ENCODE data around the gene SHISA9. TPM values are rescaled to one million over a fixed set of nuclear protein-coding genes. Genes with fewer than 3 reads are reported as not detected.

SHISA9 gene
- total RNA-seq, 4 donors from 2014 or later: 0.30 to 3.1 (median 0.66) TPM

DNA sequence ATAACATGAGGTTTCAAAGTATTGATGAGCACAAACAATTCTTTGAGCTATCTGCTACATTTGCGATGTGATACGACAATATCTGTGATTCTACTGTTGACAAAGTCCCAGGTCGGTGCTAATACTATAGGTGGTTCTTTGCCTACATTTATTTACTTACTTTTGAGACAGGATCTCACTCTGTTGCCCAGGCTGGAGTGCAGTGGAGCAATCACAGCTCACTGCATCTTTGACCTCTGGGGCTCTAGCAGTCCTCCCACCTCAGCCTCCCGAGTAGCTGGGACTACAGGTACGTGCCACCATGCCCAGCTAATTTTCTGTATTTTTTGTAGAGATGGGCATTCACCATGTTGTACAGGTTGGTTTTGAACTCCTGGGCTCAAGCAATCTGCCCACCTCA is 343.4 kb downstream of the SHISA9 start:
- H3K4me3 ChIP-seq (ENCODE audit: low read depth, poor library complexity, severe bottlenecking): no peak overlapping the region
- no peak for DNase-seq (ENCODE audit: low spot score in 2 of 2)
- WGBS, 2 donors: 93 to 94% methylated on average over 5 of the region's 5 CpGs
- intact Hi-C loops (cut with DNase I; ENCODE audit: low total_unique reads): no loop called here
- TF ChIP-seq, protein P1, sequence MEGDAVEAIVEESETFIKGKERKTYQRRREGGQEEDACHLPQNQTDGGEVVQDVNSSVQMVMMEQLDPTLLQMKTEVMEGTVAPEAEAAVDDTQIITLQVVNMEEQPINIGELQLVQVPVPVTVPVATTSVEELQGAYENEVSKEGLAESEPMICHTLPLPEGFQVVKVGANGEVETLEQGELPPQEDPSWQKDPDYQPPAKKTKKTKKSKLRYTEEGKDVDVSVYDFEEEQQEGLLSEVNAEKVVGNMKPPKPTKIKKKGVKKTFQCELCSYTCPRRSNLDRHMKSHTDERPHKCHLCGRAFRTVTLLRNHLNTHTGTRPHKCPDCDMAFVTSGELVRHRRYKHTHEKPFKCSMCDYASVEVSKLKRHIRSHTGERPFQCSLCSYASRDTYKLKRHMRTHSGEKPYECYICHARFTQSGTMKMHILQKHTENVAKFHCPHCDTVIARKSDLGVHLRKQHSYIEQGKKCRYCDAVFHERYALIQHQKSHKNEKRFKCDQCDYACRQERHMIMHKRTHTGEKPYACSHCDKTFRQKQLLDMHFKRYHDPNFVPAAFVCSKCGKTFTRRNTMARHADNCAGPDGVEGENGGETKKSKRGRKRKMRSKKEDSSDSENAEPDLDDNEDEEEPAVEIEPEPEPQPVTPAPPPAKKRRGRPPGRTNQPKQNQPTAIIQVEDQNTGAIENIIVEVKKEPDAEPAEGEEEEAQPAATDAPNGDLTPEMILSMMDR (IDR thresholded peaks at IDR 0.05): no peak
- no peak for TF ChIP-seq POLR2A (IDR thresholded peaks at IDR 0.05)

DNA sequence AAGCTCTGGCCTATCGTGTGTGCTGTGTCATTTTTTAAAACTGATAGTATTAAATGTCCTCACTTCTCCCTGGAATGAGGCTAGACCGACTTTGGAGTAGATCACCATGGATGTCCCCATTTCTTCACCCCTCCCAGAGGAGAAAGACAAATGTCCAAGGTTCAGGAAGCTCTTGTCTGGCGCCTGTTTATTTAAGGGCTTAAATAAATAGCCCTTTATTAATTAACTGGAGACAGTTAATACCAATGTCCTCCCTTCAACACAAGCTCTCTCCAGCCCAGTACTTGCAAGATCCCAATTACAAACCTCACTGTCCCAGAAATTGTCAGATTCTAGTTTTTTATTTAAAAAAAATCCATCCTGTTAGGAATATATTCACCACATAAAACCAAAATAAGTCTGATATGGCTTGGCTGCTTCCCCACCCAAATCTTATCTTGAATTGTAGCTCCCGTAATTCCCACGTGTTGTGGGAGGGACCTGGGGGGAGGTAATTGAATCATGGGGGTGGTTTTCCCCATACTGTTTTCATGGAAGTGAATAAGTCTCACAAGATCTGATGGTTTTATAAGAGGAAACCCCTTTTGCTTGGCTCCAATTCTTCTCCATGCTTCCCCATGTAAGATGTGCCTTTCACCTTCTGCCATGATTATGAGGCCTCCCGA is 344.4 kb downstream of the SHISA9 start:
- TF ChIP-seq, protein P1 (IDR thresholded peaks at IDR 0.05): peak in 1 of 3 donors; percentile 34
- no peak for TF ChIP-seq POLR2A (IDR thresholded peaks at IDR 0.05)
- 77 to 79% methylated on average over 6 of the region's 6 CpGs for WGBS, 2 donors
- DNase-seq (ENCODE audit: low spot score in 2 of 2): no peak
- intact Hi-C loops (cut with DNase I; ENCODE audit: low total_unique reads): no loop called here
- no peak overlapping the region for H3K4me3 ChIP-seq (ENCODE audit: low read depth, poor library complexity, severe bottlenecking)

DNA sequence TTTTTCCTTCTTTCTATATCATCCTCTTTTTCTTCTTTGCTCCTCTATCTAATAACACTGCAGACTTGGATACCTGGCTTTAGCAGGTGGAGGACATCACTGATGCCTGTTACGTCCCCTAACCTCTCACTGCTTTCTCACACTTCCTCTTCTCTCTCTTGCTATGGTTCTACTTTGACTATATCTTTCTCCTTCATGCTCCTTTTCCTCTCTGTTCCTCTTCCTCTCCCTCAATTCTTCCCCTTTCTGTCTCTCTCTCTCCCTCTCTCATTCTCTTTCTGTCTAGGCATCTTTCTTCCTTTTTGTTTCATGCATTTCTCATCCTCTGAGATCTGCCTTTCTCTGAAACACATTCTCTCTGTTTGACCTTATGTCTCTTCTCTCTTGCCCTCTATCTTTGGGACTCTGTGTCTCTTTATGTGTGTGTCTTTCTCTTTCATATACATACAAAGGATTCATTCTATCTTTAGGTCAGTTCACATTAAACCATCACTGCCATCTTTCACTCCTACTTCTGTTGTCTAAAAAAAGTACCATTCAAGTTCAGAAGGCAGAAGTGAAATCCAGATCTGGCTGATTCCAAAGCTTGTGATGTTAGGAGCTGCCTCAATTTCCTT is 353.7 kb downstream of the SHISA9 start:
- intact Hi-C loops (cut with DNase I; ENCODE audit: low total_unique reads): no loop called here
- whole genome bisulfite sequencing, 2 donors: 68 to 72% methylated on average over 1 of the region's 1 CpG
- DNase-seq (ENCODE audit: low spot score in 2 of 2): no peak
- no peak for TF ChIP-seq POLR2A (IDR thresholded peaks at IDR 0.05)
- TF ChIP-seq, protein P1 (IDR thresholded peaks at IDR 0.05): no peak
- no peak overlapping the region for H3K4me3 ChIP-seq (ENCODE audit: low read depth, poor library complexity, severe bottlenecking)

DNA sequence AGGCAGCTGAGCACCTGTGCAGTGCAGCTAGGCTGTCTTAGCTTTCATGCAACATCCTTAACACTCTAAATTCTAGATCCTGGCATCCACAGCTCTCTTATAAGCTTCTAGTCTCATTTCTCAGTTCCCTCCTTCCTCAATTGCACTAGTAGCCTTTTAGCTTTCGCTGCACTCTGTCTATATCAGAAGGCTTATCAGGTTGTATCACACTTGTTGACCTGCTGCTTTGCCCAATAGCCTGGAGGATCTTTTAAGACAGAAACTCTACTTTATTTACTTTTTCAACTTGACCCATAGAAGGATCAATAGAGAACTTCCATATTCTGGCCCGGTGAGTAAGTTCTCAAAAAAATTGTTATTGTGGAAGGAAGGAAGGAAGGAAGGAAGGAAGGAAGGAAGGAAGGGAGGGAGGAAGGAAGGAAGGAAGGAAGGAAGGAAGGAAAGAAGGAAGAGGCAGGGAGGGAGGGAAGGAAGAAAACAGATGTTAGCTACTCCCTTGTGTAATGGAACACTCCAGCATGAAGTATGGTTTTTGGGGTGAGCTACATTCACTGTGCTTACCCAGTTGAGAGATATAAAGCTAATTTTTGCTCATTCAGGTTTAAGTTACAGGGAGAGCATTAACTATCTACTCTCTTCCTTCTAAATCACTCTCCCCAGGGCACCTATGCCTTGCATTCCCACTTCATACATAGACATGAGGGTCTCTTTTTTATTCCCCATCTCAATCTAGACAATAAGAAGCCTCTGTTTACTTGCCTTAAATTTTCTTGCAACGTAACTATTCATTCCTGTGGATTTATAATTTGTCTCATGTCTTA is 361.1 kb downstream of the SHISA9 start:
- no peak for DNase-seq (ENCODE audit: low spot score in 2 of 2)
- intact Hi-C loops (cut with DNase I; ENCODE audit: low total_unique reads): no loop called here
- 81 to 84% methylated on average over 3 of the region's 3 CpGs for WGBS, 2 donors
- H3K4me3 ChIP-seq (ENCODE audit: low read depth, poor library complexity, severe bottlenecking): no peak overlapping the region
- no peak for TF ChIP-seq POLR2A (IDR thresholded peaks at IDR 0.05)
- TF ChIP-seq, protein P1 (IDR thresholded peaks at IDR 0.05): no peak

DNA sequence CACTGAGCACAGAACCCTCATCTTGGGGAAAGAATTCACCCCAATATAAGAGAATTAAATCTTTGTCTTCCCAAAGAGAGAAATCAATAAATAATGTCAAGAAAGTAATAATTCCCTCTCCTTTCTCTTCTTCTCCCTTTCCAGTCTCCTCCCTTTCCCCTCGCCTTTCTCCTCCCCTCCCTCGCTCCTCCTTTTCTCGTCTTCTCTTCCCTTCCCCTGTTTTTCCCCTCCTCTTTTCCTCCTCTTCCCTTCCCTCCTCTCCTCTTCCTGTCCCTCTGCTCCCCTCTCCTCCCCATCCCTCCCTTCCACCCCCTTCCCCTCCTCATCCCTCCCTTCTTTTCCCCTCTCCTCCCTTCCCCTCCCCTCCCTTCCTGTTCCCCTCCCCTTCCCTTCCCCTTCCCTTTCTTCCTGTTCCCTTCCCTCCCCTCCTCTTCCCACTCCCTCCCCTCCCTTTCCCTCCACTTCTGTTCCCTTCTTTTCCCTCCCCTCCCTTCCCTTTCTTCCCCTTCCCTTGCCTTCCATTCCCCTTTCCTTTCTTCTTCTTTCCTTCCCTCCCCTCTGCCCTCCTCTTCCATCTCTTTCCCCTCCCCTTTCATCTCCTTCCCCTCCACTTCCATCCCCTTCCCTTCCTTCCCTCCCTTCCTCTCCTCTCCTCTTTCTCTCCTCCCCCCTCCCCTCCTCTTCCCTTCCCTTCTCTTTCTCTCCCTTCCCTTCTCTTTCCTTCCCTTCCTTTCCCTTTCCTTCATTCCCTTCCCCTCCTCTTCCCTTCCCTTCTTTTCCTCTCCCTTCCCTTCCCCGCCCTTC is 363.6 kb downstream of the SHISA9 start:
- TF ChIP-seq, protein P1 (IDR thresholded peaks at IDR 0.05): no peak
- TF ChIP-seq POLR2A (IDR thresholded peaks at IDR 0.05): no peak
- no peak overlapping the region for H3K4me3 ChIP-seq (ENCODE audit: low read depth, poor library complexity, severe bottlenecking)
- intact Hi-C loops (cut with DNase I; ENCODE audit: low total_unique reads): no loop called here
- DNase-seq (ENCODE audit: low spot score in 2 of 2): no peak
- 74 to 87% methylated on average over 4 of the region's 4 CpGs for WGBS, 2 donors
